B cell (primary cell): Measurements from ENCODE around the gene FKBP2. TPM values are rescaled to one million over a fixed set of nuclear protein-coding genes. Genes with fewer than 3 reads are reported as not detected.

Experiments used
- ATAC-seq: fragments of 200-7000 bp; cut with Tn5 transposase; one replicate; pipeline ENCODE4 v1.10.0; 2021; ENCODE audit warnings: low read depth, mild to moderate bottlenecking, moderate number of reproducible peaks, moderate library complexity
- CTCF ChIA-PET: fragments of 350-600 bp; sonication (Branson Sonifier 250); formaldehyde crosslinking; loops from one replicate; lab custom pipeline; 2021; ENCODE audit warnings: antibody characterized with exemption, inconsistent platforms; lab: Charles Lee
- POLR2A ChIA-PET: fragments of 350-600 bp; sonication (Branson Sonifier 250); formaldehyde crosslinking; loops from one replicate; lab custom pipeline; 2021; ENCODE audit warnings: antibody characterized with exemption; lab: Charles Lee
- DNase-seq: peaks from one replicate; pipeline ENCODE4 v3.0.0; 2013
- H2AFZ ChIP-seq: 2 replicates; pipeline ENCODE4 v1.6.1; 2012; ENCODE audit warnings: mild to moderate bottlenecking, low read depth, low read length; ENCODE audit not compliant: insufficient read depth, poor library complexity, severe bottlenecking
- H3K27ac ChIP-seq, 2 donors: 1 replicate in 1 of 2; 2 replicates in 1 of 2; pipeline ENCODE4 v1.5.1; 2012 to 2013; ENCODE audit warnings: low read length in 2 of 2, mild to moderate bottlenecking in 2 of 2, moderate library complexity in 1 of 2
- H3K27me3 ChIP-seq, 4 experiments: fragments of 200-600 bp in 1 of 4; sonication (generic) in 1 of 4; replicated peaks in 1 of 4; 1 replicate in 2 of 4; 2 replicates in 2 of 4; pipeline versions ENCODE4 v1.6.1 to v1.7.0; 2013 to 2016; ENCODE audit warnings: low read length in 3 of 4, mild to moderate bottlenecking in 2 of 4, mixed read lengths in 1 of 4, moderate library complexity in 1 of 4; ENCODE audit not compliant: insufficient read depth in 4 of 4, control insufficient read depth in 3 of 4; ENCODE audit errors: control extremely low read depth in 1 of 4
- H3K36me3 ChIP-seq, 2 experiments: replicated peaks in 1 of 2; 1 replicate in 1 of 2; 2 replicates in 1 of 2; pipeline versions ENCODE4 v1.6.1 to v1.7.1; 2013; ENCODE audit warnings: low read length in 1 of 2; ENCODE audit not compliant: insufficient read depth in 2 of 2, control insufficient read depth in 1 of 2; ENCODE audit errors: control extremely low read depth in 1 of 2, extremely low read depth in 1 of 2
- H3K4me1 ChIP-seq, 2 donors: fragments of 200-600 bp in 1 of 2; sonication (generic) in 1 of 2; 1 replicate in 1 of 2; 2 replicates in 1 of 2; pipeline versions ENCODE4 v1.5.1 to v1.6.1; 2013 to 2017; ENCODE audit warnings: low read length in 2 of 2; ENCODE audit not compliant: control insufficient read depth in 2 of 2, insufficient read depth in 2 of 2
- H3K4me2 ChIP-seq: replicated peaks from 2 replicates; pipeline ENCODE3; 2012; ENCODE audit warnings: mild to moderate bottlenecking, low read depth, low read length; ENCODE audit not compliant: poor library complexity, severe bottlenecking
- H3K4me3 ChIP-seq, 5 experiments: fragments of 200-600 bp in 1 of 5; sonication (generic) in 1 of 5; 1 replicate in 3 of 5; 2 replicates in 2 of 5; pipeline versions ENCODE4 v1.5.1 to v1.7.0; 2011 to 2016; ENCODE audit warnings: low read length in 4 of 5, mild to moderate bottlenecking in 4 of 5, low read depth in 2 of 5, control low read depth in 1 of 5, moderate library complexity in 1 of 5; ENCODE audit not compliant: insufficient read depth in 1 of 5; ENCODE audit errors: control extremely low read depth in 1 of 5, extremely low read depth in 1 of 5
- H3K79me2 ChIP-seq: fragments of 200-600 bp; sonication (generic); one replicate; pipeline ENCODE4 v1.6.0; 2016; ENCODE audit warnings: low read length; ENCODE audit not compliant: control insufficient read depth, insufficient read depth
- H3K9ac ChIP-seq: fragments of 200-600 bp; sonication (generic); 2 replicates; pipeline ENCODE4 v1.6.1; 2017; ENCODE audit warnings: mild to moderate bottlenecking, low read length, moderate library complexity
- H3K9me3 ChIP-seq, 3 donors: one replicate each; pipeline versions ENCODE4 v1.6.1 to v1.7.1; 2013; ENCODE audit warnings: low read length in 2 of 3; ENCODE audit not compliant: control insufficient read depth in 2 of 3, insufficient read depth in 1 of 3; ENCODE audit errors: control extremely low read depth in 1 of 3
- H4K20me1 ChIP-seq: 2 replicates; pipeline ENCODE4 v1.6.0; 2012; ENCODE audit warnings: mild to moderate bottlenecking, low read length; ENCODE audit not compliant: insufficient read depth, control insufficient read depth, poor library complexity, severe bottlenecking
- H3K27ac Mint-ChIP-seq: one replicate; pipeline ENCODE4 v1.8.0; 2021; ENCODE audit warnings: mixed read lengths
- H3K27me3 Mint-ChIP-seq: one replicate; pipeline ENCODE4 v1.8.0; 2021; ENCODE audit warnings: mixed read lengths
- H3K4me1 Mint-ChIP-seq: one replicate; pipeline ENCODE4 v1.8.0; 2021; ENCODE audit warnings: mixed read lengths
- H3K4me3 Mint-ChIP-seq: one replicate; pipeline ENCODE4 v1.8.0; 2021; ENCODE audit warnings: mixed read lengths
- H3K9me3 Mint-ChIP-seq: one replicate; pipeline ENCODE4 v1.8.0; 2022; ENCODE audit warnings: mixed read lengths; ENCODE audit not compliant: insufficient read depth
- CTCF ChIP-seq: fragments of 200-600 bp; IDR thresholded peaks from one replicate; pipeline ENCODE4 v1.8.0; 2022; ENCODE audit warnings: antibody characterized with exemption, mild to moderate bottlenecking
- EZH2 ChIP-seq: IDR thresholded peaks from 2 replicates; pipeline ENCODE4 v1.6.1; 2012; ENCODE audit warnings: borderline replicate concordance, low read depth, mild to moderate bottlenecking, moderate library complexity, low read length; ENCODE audit not compliant: insufficient read depth, poor library complexity, severe bottlenecking
- WGBS: methylation state at CpG from one replicate; pipeline ENCODE4 v1.1.5; 2013; ENCODE audit warnings: missing lambda C conversion rate; ENCODE audit not compliant: insufficient coverage; 5-methylcytosine and 5-hydroxymethylcytosine counted together
- intact Hi-C: fragments of 100-400 bp; cut with micrococcal nuclease; formaldehyde crosslinking; loops from one replicate; pipeline ENCODE4 v1.10.0; 2022
- polyA plus RNA-seq: library from polyadenylated mRNA; depleted of rRNA; stranded (reverse); fragments of >200 nt; gene quantifications from 2 replicates; pipeline ENCODE4 v1.2.3, GENCODE V29; 2012
- total RNA-seq, 2 donors: library from RNA; stranded (reverse); fragments of 120-200 nt in 1 of 2; gene quantifications; 1 replicate in 1 of 2; 2 replicates in 1 of 2; pipeline versions ENCODE4 v1.2.3 to v1.2.4, GENCODE V29; 2013 to 2022

The FKBP2 gene
- total and polyA plus RNA-seq, 2 donors (not counting 1 experiment from before 2014, with no cell fraction given): 23.7 to 38.2 TPM

- Mint-ChIP-seq H3K4me3 (peak within 1 kb of the TSS; percentile 82), H3K27me3 (peaks cover 34% of the 10 kb centered on the region), H3K27ac (no peak within 1 kb of the TSS), H3K9me3 (no peaks in the 10 kb centered on the region), H3K4me1 (peaks cover 14% of the 10 kb centered on the region)
- Histone ChIP-seq H4K20me1 (peaks cover 32% of the 10 kb centered on the region), H3K4me1 (peaks cover 10 to 27% of the 10 kb centered on the region in 2 donors), H3K9ac (peak within 1 kb of the TSS; percentile 43), H3K79me2 (peaks cover 9% of the 10 kb centered on the region), H3K4me2 (peak within 1 kb of the TSS; percentile 89), H2AFZ (no peak within 1 kb of the TSS), H3K27me3 (peaks cover 0 to 52% (median 36%) of the 10 kb centered on the region in 4 experiments), H3K27ac (no peak within 1 kb of the TSS), H3K36me3 (no peaks in the 10 kb centered on the region), H3K4me3 (peak within 1 kb of the TSS in 3 of 5 experiments; percentile 32 to 54 (median 45)), H3K9me3 (peaks cover 0 to 11% (median 0%) of the 10 kb centered on the region in 3 donors)
- CTCF ChIA-PET: interaction anchor here (6.8 kb wide), 1 partner anchor 11 kb away, joined by 47 read pairs; the partner anchor contains the start of gene CATSPERZ
- DNase-seq (peak; percentile 49), ATAC-seq (no peak)
- POLR2A ChIA-PET: no interaction called here
- intact Hi-C loops: no loop called here
- 12% methylated on average over 45 of the region's 45 CpGs for WGBS
- TF ChIP-seq CTCF (no peak), EZH2 (no peak)
These were observed 50.4 kb downstream of the FKBP2 start, which contains the start of gene KCNK4 for GRCh38 chr11:64291262-64291751. Gene KCNK4 (plus strand): TSS chr11:64291302. CDS start chr11:64293019, 1,717 bp downstream.
